Endodermal cell (in vitro differentiated cells): ENCODE results near the gene BEND6. TPM values are rescaled to one million over a fixed set of nuclear protein-coding genes. Genes with fewer than 3 reads are reported as not detected.
A peak's percentile ranks its signal among the peaks of the same experiment; 100 is the strongest.

Source experiments
- DNase-seq: peaks from one replicate; pipeline ENCODE4 v3.0.0-alpha.2; 2017
- H3K27ac ChIP-seq: 2 replicates; pipeline ENCODE4 v1.5.1; 2013; ENCODE audit warnings: mild to moderate bottlenecking, low read depth, low read length, moderate library complexity
- H3K27me3 ChIP-seq: 2 replicates; pipeline ENCODE4 v1.6.1; 2013; ENCODE audit warnings: mild to moderate bottlenecking, low read length, moderate library complexity; ENCODE audit not compliant: insufficient read depth, control insufficient read depth, poor library complexity, severe bottlenecking
- H3K36me3 ChIP-seq: 2 replicates; pipeline ENCODE4 v1.7.0; 2013; ENCODE audit warnings: mild to moderate bottlenecking, low read length, moderate library complexity; ENCODE audit not compliant: control insufficient read depth, insufficient read depth
- H3K4me1 ChIP-seq: one replicate; pipeline ENCODE4 v1.7.0; 2013; ENCODE audit warnings: low read length; ENCODE audit not compliant: control insufficient read depth, insufficient read depth
- H3K4me3 ChIP-seq: 2 replicates; pipeline ENCODE4 v1.5.1; 2013; ENCODE audit warnings: mild to moderate bottlenecking, low read length, moderate library complexity
- H3K9ac ChIP-seq: 2 replicates; pipeline ENCODE4 v1.6.1; 2013; ENCODE audit warnings: mild to moderate bottlenecking, low read length, moderate library complexity; ENCODE audit not compliant: poor library complexity, severe bottlenecking; ENCODE audit errors: extremely low read depth
- H3K9me3 ChIP-seq: 2 replicates; pipeline ENCODE4 v1.6.1; 2013; ENCODE audit warnings: mild to moderate bottlenecking, low read length, moderate library complexity; ENCODE audit not compliant: control insufficient read depth
- H3K27ac Mint-ChIP-seq: 2 replicates; pipeline ENCODE4 v1.8.0; 2020; ENCODE audit warnings: mixed read lengths
- H3K27me3 Mint-ChIP-seq: 2 replicates; pipeline ENCODE4 v1.8.0; 2021; ENCODE audit warnings: mild to moderate bottlenecking, mixed read lengths; ENCODE audit not compliant: insufficient read depth
- H3K36me3 Mint-ChIP-seq: 2 replicates; pipeline ENCODE4 v1.8.0; 2020; ENCODE audit warnings: low read depth, mixed read lengths
- H3K4me1 Mint-ChIP-seq: 2 replicates; pipeline ENCODE4 v1.8.0; 2020; ENCODE audit warnings: mixed read lengths
- H3K4me3 Mint-ChIP-seq: 2 replicates; pipeline ENCODE4 v1.8.0; 2020; ENCODE audit warnings: mild to moderate bottlenecking, moderate library complexity, mixed read lengths
- H3K9me3 Mint-ChIP-seq: 2 replicates; pipeline ENCODE4 v1.8.0; 2020; ENCODE audit warnings: mild to moderate bottlenecking, mixed read lengths
- CTCF ChIP-seq: fragments of 200-600 bp; sonication (generic); conservative IDR thresholded peaks from 2 replicates; pipeline ENCODE4 v1.5.0; 2021; ENCODE audit warnings: antibody characterized with exemption, mild to moderate bottlenecking
- WGBS, 2 experiments: methylation state at CpG; one replicate each; pipeline versions ENCODE4 v1.1.5 to v1.1.7; 2013; ENCODE audit warnings: missing lambda C conversion rate in 2 of 2, mixed read lengths in 1 of 2; ENCODE audit not compliant: insufficient coverage in 1 of 2, insufficient read length in 1 of 2; 5-methylcytosine and 5-hydroxymethylcytosine counted together
- total RNA-seq, 2 donors: library from RNA; stranded (reverse); fragmentation: NEBNext Ultra II Directional in 1 of 2; extraction: Animal tissue kit (Norgen Biotek cat#: 25700) in 1 of 2; gene quantifications; 2 replicates in 1 of 2; 3 replicates in 1 of 2; pipeline ENCODE4 v1.2.1, GENCODE V29; 2021

The BEND6 gene
- total RNA-seq, 2 donors from 2014 or later = 0.57 to 0.95 TPM

- H3K9me3 ChIP-seq = peaks cover 28% of the 10 kb centered on the region
- 32% methylated on average over 1 of the region's 1 CpG; no CpG with 5 or more reads in 1 of the 2 experiments for WGBS, 2 experiments
- H3K4me1 Mint-ChIP-seq = no peaks in the 10 kb centered on the region
These were observed 66.3 kb downstream of the BEND6 start for GRCh38 chr6:57021086-57021720.

GRCh38 chr6:57024321-57024720, 69.4 kb downstream of the BEND6 start:
- Histone ChIP-seq H3K4me3 (no peak overlapping the region), H3K27me3 (no peaks in the 10 kb centered on the region), H3K9me3 (peaks cover 28% of the 10 kb centered on the region), H3K9ac (no peak overlapping the region), H3K36me3 (no peaks in the 10 kb centered on the region), H3K4me1 (no peaks in the 10 kb centered on the region), H3K27ac (no peak overlapping the region)
- no peak for DNase-seq
- no peak overlapping the region for H3K27ac Mint-ChIP-seq
- H3K9me3 Mint-ChIP-seq = peaks cover 5% of the 10 kb centered on the region
- WGBS, 2 experiments = 62 to 88% methylated on average over 1 to 2 of the region's 2 CpGs
- H3K4me3 Mint-ChIP-seq = no peak overlapping the region
- TF ChIP-seq CTCF = no peak
- peaks cover 2% of the 10 kb centered on the region for H3K27me3 Mint-ChIP-seq
- H3K4me1 Mint-ChIP-seq = no peaks in the 10 kb centered on the region
- no peaks in the 10 kb centered on the region for H3K36me3 Mint-ChIP-seq

More at GRCh38 chr6:57021086-57021720, 66.3 kb downstream of the BEND6 start:
- DNase-seq = no peak
- Histone ChIP-seq H3K9ac (no peak overlapping the region), H3K4me3 (no peak overlapping the region), H3K27ac (no peak overlapping the region), H3K27me3 (no peaks in the 10 kb centered on the region), H3K36me3 (no peaks in the 10 kb centered on the region), H3K4me1 (no peaks in the 10 kb centered on the region)
- Mint-ChIP-seq H3K36me3 (no peaks in the 10 kb centered on the region), H3K27ac (no peak overlapping the region), H3K4me3 (no peak overlapping the region), H3K27me3 (peaks cover 2% of the 10 kb centered on the region), H3K9me3 (peaks cover 5% of the 10 kb centered on the region)
- peak; percentile 76 for TF ChIP-seq CTCF

- H3K9me3 Mint-ChIP-seq = peaks cover 5% of the 10 kb centered on the region
- H3K27ac ChIP-seq = no peak overlapping the region
- 67% methylated on average over 1 of the region's 1 CpG; no CpG with 5 or more reads in 1 of the 2 experiments for WGBS, 2 experiments
- H3K4me1 ChIP-seq = no peaks in the 10 kb centered on the region
- no peak overlapping the region for H3K4me3 Mint-ChIP-seq
- H3K27me3 Mint-ChIP-seq = peaks cover 2% of the 10 kb centered on the region
- no peaks in the 10 kb centered on the region for H3K36me3 Mint-ChIP-seq
- no peak for TF ChIP-seq CTCF
- no peak overlapping the region for H3K27ac Mint-ChIP-seq
- H3K27me3 ChIP-seq = no peaks in the 10 kb centered on the region
- no peak overlapping the region for H3K9ac ChIP-seq
- H3K4me3 ChIP-seq = no peak overlapping the region
- H3K4me1 Mint-ChIP-seq = no peaks in the 10 kb centered on the region
- H3K36me3 ChIP-seq = no peaks in the 10 kb centered on the region
- peaks cover 28% of the 10 kb centered on the region for H3K9me3 ChIP-seq
- DNase-seq = no peak
These were observed 69.9 kb downstream of the BEND6 start for GRCh38 chr6:57024775-57025174.
